GM23338 (cell line): ENCODE measurements around the gene GP1BB. TPM values are rescaled to one million over a fixed set of nuclear protein-coding genes. Genes with fewer than 3 reads are reported as not detected.

Experiments used
- ATAC-seq: fragments of 200-7000 bp; cut with Tn5 transposase; 3 replicates; pipeline ENCODE4 v1.9.1; 2020
- DNase-seq: peaks from one replicate; pipeline ENCODE4 v3.0.0-alpha.2; 2015; ENCODE audit warnings: low spot score
- H2AFZ ChIP-seq: fragments of 200-600 bp; sonication (generic); 2 replicates; pipeline ENCODE4 v1.8.0; 2016; ENCODE audit warnings: antibody characterized with exemption, mild to moderate bottlenecking, moderate library complexity
- H3F3A ChIP-seq: fragments of 200-600 bp; sonication (generic); replicated peaks from 2 replicates; pipeline ENCODE4 v1.8.0; 2017; ENCODE audit warnings: antibody characterized with exemption, mixed run types, low read depth
- H3K27ac ChIP-seq: fragments of 200-600 bp; sonication (generic); 2 replicates; pipeline ENCODE4 v1.6.1; 2016; ENCODE audit warnings: low read depth
- H3K27me3 ChIP-seq: fragments of 200-600 bp; sonication (generic); 2 replicates; pipeline ENCODE4 v1.8.0; 2016; ENCODE audit warnings: mild to moderate bottlenecking, mixed run types, moderate library complexity; ENCODE audit not compliant: insufficient read depth
- H3K36me3 ChIP-seq: fragments of 200-600 bp; sonication (generic); 2 replicates; pipeline ENCODE4 v1.8.0; 2016; ENCODE audit warnings: mild to moderate bottlenecking; ENCODE audit not compliant: insufficient read depth
- H3K4me1 ChIP-seq: fragments of 200-600 bp; sonication (generic); 2 replicates; pipeline ENCODE4 v1.8.0; 2016; ENCODE audit warnings: mild to moderate bottlenecking, moderate library complexity; ENCODE audit not compliant: insufficient read depth
- H3K4me2 ChIP-seq: fragments of 200-600 bp; sonication (generic); 2 replicates; pipeline ENCODE4 v1.7.1; 2017; ENCODE audit warnings: mixed run types
- H3K4me3 ChIP-seq: fragments of 200-600 bp; sonication (generic); 2 replicates; pipeline ENCODE4 v1.6.1; 2016; ENCODE audit warnings: mixed run types
- H3K79me2 ChIP-seq: fragments of 200-600 bp; sonication (generic); replicated peaks from 2 replicates; pipeline ENCODE4 v1.8.0; 2017; ENCODE audit warnings: mild to moderate bottlenecking; ENCODE audit not compliant: insufficient read depth
- H3K9me2 ChIP-seq: fragments of 200-600 bp; sonication (generic); 2 replicates; pipeline ENCODE4 v1.8.0; 2017; ENCODE audit not compliant: insufficient read depth
- H4K20me1 ChIP-seq: fragments of 200-600 bp; sonication (generic); replicated peaks from 2 replicates; pipeline ENCODE4 v1.8.0; 2017; ENCODE audit warnings: mild to moderate bottlenecking; ENCODE audit not compliant: insufficient read depth
- H3K27ac Mint-ChIP-seq: 2 replicates; pipeline ENCODE4 v1.8.0; 2020; ENCODE audit warnings: inconsistent platforms, mild to moderate bottlenecking, moderate library complexity, mixed read lengths
- H3K27me3 Mint-ChIP-seq: 3 replicates; pipeline ENCODE4 v1.8.0; 2022; ENCODE audit warnings: low read depth, mild to moderate bottlenecking, moderate library complexity, mixed read lengths, inconsistent platforms; ENCODE audit not compliant: insufficient read depth, poor library complexity
- H3K36me3 Mint-ChIP-seq: 3 replicates; pipeline ENCODE4 v1.8.0; 2021; ENCODE audit warnings: low read depth, mild to moderate bottlenecking, inconsistent platforms, moderate library complexity, mixed read lengths
- H3K4me1 Mint-ChIP-seq: 3 replicates; pipeline ENCODE4 v1.8.0; 2020; ENCODE audit warnings: mild to moderate bottlenecking, inconsistent platforms, mixed read lengths
- H3K4me3 Mint-ChIP-seq: 3 replicates; pipeline ENCODE4 v1.8.0; 2021; ENCODE audit warnings: moderate library complexity, mild to moderate bottlenecking, inconsistent platforms, mixed read lengths
- H3K9me3 Mint-ChIP-seq: 3 replicates; pipeline ENCODE4 v1.8.0; 2020; ENCODE audit warnings: moderate library complexity, mild to moderate bottlenecking, inconsistent platforms, mixed read lengths
- CREB1 ChIP-seq: fragments of 250-450 bp; sonication (Bioruptor Pico); IDR thresholded peaks from 2 replicates; pipeline ENCODE4 v1.5.0; 2020; ENCODE audit warnings: low read depth, mild to moderate bottlenecking, moderate library complexity
- CTCF ChIP-seq, 2 experiments: fragments of 200-600 bp in 1 of 2; sonication (generic) in 1 of 2; conservative IDR thresholded peaks; 2 replicates each; pipeline versions ENCODE4 v1.5.1 to v1.6.1; 2016 to 2017; ENCODE audit warnings: antibody characterized with exemption in 2 of 2, low read depth in 2 of 2, mild to moderate bottlenecking in 2 of 2, moderate library complexity in 1 of 2
- ETS1 ChIP-seq: IDR thresholded peaks from 2 replicates; pipeline ENCODE4 v1.6.1; 2016; ENCODE audit warnings: antibody characterized with exemption
- EZH2 ChIP-seq: fragments of 200-600 bp; sonication (generic); IDR thresholded peaks from one replicate; pipeline ENCODE4 v1.8.0; 2017; ENCODE audit warnings: antibody characterized with exemption, mild to moderate bottlenecking, low read depth; ENCODE audit not compliant: unreplicated experiment
- EZH2phosphoT487 ChIP-seq: fragments of 200-600 bp; sonication (generic); IDR thresholded peaks from one replicate; pipeline ENCODE4 v1.8.1; 2018; ENCODE audit warnings: antibody characterized with exemption; ENCODE audit not compliant: unreplicated experiment
- NANOG ChIP-seq: IDR thresholded peaks from 2 replicates; pipeline ENCODE4 v1.6.1; 2016; ENCODE audit warnings: antibody characterized with exemption, borderline replicate concordance
- STAT1 ChIP-seq: IDR thresholded peaks from one replicate; pipeline ENCODE4 v1.6.1; 2016; ENCODE audit warnings: antibody characterized with exemption; ENCODE audit not compliant: unreplicated experiment
- ZNF114 ChIP-seq: fragments of 250-450 bp; sonication (Bioruptor Pico); IDR thresholded peaks from 2 replicates; pipeline ENCODE4 v1.5.0; 2020; ENCODE audit warnings: mild to moderate bottlenecking, moderate library complexity
- ZNF462 ChIP-seq: fragments of 250-450 bp; sonication (Bioruptor Pico); IDR thresholded peaks from 2 replicates; pipeline ENCODE4 v1.5.0; 2020; ENCODE audit warnings: mild to moderate bottlenecking, moderate library complexity
- polyA plus RNA-seq: library from polyadenylated mRNA; unstranded; fragments of >200 nt; fragmentation: Nextera tagmentation; extraction: Ambion mirVana; gene quantifications from 2 replicates; pipeline ENCODE4 v1.2.1, GENCODE V29; 2016
- total RNA-seq: library from RNA; depleted of rRNA; stranded (reverse); fragments of >200 nt; shearing (Covaris generic); gene quantifications from 2 replicates; pipeline ENCODE4 v1.2.3, GENCODE V29; 2014

GP1BB gene
- total and polyA plus RNA-seq, 2 experiments from 2014 or later: 0.53 to 1.3 TPM

- TF ChIP-seq ZNF462 (CRISPR knock-in tag) (no peak), CTCF (conservative IDR thresholded peaks at IDR 0.05; ENCODE audit: low read depth in 2 of 2) (no peak), ZNF114 (CRISPR knock-in tag) (no peak), CREB1 (no peak), NANOG (no peak)
These were observed 36.4 kb upstream of the GP1BB start (continued) for GRCh38 chr22:19686946-19687345.

GRCh38 chr22:19687561-19688300, 35.6 kb upstream of the GP1BB start:
- H3K27me3 ChIP-seq: no peaks in the 10 kb centered on the region
- no peaks in the 10 kb centered on the region for H4K20me1 ChIP-seq
- H3K4me1 Mint-ChIP-seq: peaks cover 15% of the 10 kb centered on the region
- no peaks in the 10 kb centered on the region; the same call in 1 of the 2 replicates for H3K4me1 ChIP-seq
- no peaks in the 10 kb centered on the region for H3K36me3 ChIP-seq
- H3F3A ChIP-seq: no peaks in the 10 kb centered on the region
- peaks cover 6% of the 10 kb centered on the region for H3K27me3 Mint-ChIP-seq
- no peaks in the 10 kb centered on the region for H3K36me3 Mint-ChIP-seq
- no peak overlapping the region for H3K4me2 ChIP-seq
- no peak overlapping the region for H3K4me3 ChIP-seq
- no peak overlapping the region for H3K4me3 Mint-ChIP-seq
- H3K9me2 ChIP-seq: no peaks in the 10 kb centered on the region
- peaks cover 3% of the 10 kb centered on the region; the same call in 2 of the 3 replicates for H3K9me3 Mint-ChIP-seq
- H2AFZ ChIP-seq: peak overlapping the region; percentile 74; the same call in 1 of the 2 replicates
- ATAC-seq (peak; percentile 18), DNase-seq (no peak)
- no peak overlapping the region for H3K27ac ChIP-seq
- no peak overlapping the region for H3K27ac Mint-ChIP-seq
- no peaks in the 10 kb centered on the region for H3K79me2 ChIP-seq
- no peak for TF ChIP-seq STAT1
- no peak for TF ChIP-seq ETS1
- no peak for TF ChIP-seq EZH2
- TF ChIP-seq EZH2phosphoT487: no peak
- no peak for TF ChIP-seq ZNF114 (CRISPR knock-in tag)
